Measurements from ENCODE around the gene APLP2.
A peak's percentile ranks its signal among the peaks of the same experiment; 100 is the strongest.

The APLP2 gene

GRCh38 chr11:130121445-130121978 is 51.8 kb downstream of the APLP2 start:
- no peaks in the 10 kb centered on the region for H3K27me3 ChIP-seq
- H3K27ac ChIP-seq: peak overlapping the region; percentile 90
- H3K4me1 ChIP-seq (ENCODE audit: control insufficient read depth in 1 of 2, insufficient read depth in 1 of 2, low read depth in 1 of 2, low read length in 1 of 2): peaks cover 62 to 70% of the 10 kb centered on the region in 2 experiments
- no peak for TF ChIP-seq CTCF (IDR thresholded peaks at IDR 0.05)
- H3K36me3 ChIP-seq: peaks cover 29% of the 10 kb centered on the region
- no peaks in the 10 kb centered on the region for H3K9me3 ChIP-seq
- peak overlapping the region in 1 of 2 experiments; percentile 9 for H3K4me3 ChIP-seq (ENCODE audit: low read depth in 1 of 2, low read length in 1 of 2)

- H3K36me3 ChIP-seq: peaks cover 36% of the 10 kb centered on the region
These were observed 52.5 kb downstream of the APLP2 start for GRCh38 chr11:130122141-130122575.

GRCh38 chr11:130123414-130124040 is 53.8 kb downstream of the APLP2 start:
- peaks cover 49% of the 10 kb centered on the region for H3K36me3 ChIP-seq
- H3K27ac ChIP-seq: peak overlapping the region; percentile 90
- H3K27me3 ChIP-seq: no peaks in the 10 kb centered on the region
- no peak for TF ChIP-seq CTCF (IDR thresholded peaks at IDR 0.05)
- H3K9me3 ChIP-seq: no peaks in the 10 kb centered on the region
- H3K4me3 ChIP-seq (ENCODE audit: low read depth in 1 of 2, low read length in 1 of 2): peak overlapping the region in 1 of 2 experiments; percentile 26
- H3K4me1 ChIP-seq (ENCODE audit: control insufficient read depth in 1 of 2, insufficient read depth in 1 of 2, low read depth in 1 of 2, low read length in 1 of 2): peaks cover 60 to 65% of the 10 kb centered on the region in 2 experiments

More at GRCh38 chr11:130122141-130122575, 52.5 kb downstream of the APLP2 start:
- TF ChIP-seq CTCF (IDR thresholded peaks at IDR 0.05): no peak
- peak overlapping the region; percentile 90 for H3K27ac ChIP-seq
- peak overlapping the region in 1 of 2 experiments; percentile 9 for H3K4me3 ChIP-seq (ENCODE audit: low read depth in 1 of 2, low read length in 1 of 2)
- no peaks in the 10 kb centered on the region for H3K9me3 ChIP-seq
- H3K4me1 ChIP-seq (ENCODE audit: control insufficient read depth in 1 of 2, insufficient read depth in 1 of 2, low read depth in 1 of 2, low read length in 1 of 2): peaks cover 62 to 70% of the 10 kb centered on the region in 2 experiments
- H3K27me3 ChIP-seq: no peaks in the 10 kb centered on the region

- Histone ChIP-seq H3K9me3 (no peaks in the 10 kb centered on the region), H3K27me3 (no peaks in the 10 kb centered on the region), H3K4me1 (ENCODE audit: control insufficient read depth in 1 of 2, insufficient read depth in 1 of 2, low read depth in 1 of 2, low read length in 1 of 2) (peaks cover 55 to 59% of the 10 kb centered on the region in 2 experiments), H3K27ac (peak overlapping the region; percentile 90), H3K4me3 (ENCODE audit: low read depth in 1 of 2, low read length in 1 of 2) (peak overlapping the region; percentile 12 to 26), H3K36me3 (peaks cover 55% of the 10 kb centered on the region)
- peak; percentile 31 for TF ChIP-seq CTCF (IDR thresholded peaks at IDR 0.05)
These were observed 54.4 kb downstream of the APLP2 start for GRCh38 chr11:130124096-130124495.

- H3K4me1 ChIP-seq (ENCODE audit: control insufficient read depth in 1 of 2, insufficient read depth in 1 of 2, low read depth in 1 of 2, low read length in 1 of 2): peaks cover 52 to 54% of the 10 kb centered on the region in 2 experiments
- TF ChIP-seq CTCF (IDR thresholded peaks at IDR 0.05): no peak
- H3K27ac ChIP-seq: peak overlapping the region; percentile 90
- H3K27me3 ChIP-seq: no peaks in the 10 kb centered on the region
- no peaks in the 10 kb centered on the region for H3K9me3 ChIP-seq
- H3K4me3 ChIP-seq (ENCODE audit: low read depth in 1 of 2, low read length in 1 of 2): no peak overlapping the region
- H3K36me3 ChIP-seq: peaks cover 70% of the 10 kb centered on the region
These were observed 55.9 kb downstream of the APLP2 start for GRCh38 chr11:130125638-130126037.

Data from neutrophil (primary cell).